ENCODE data around the gene ASF1A.

The ASF1A gene

DNA sequence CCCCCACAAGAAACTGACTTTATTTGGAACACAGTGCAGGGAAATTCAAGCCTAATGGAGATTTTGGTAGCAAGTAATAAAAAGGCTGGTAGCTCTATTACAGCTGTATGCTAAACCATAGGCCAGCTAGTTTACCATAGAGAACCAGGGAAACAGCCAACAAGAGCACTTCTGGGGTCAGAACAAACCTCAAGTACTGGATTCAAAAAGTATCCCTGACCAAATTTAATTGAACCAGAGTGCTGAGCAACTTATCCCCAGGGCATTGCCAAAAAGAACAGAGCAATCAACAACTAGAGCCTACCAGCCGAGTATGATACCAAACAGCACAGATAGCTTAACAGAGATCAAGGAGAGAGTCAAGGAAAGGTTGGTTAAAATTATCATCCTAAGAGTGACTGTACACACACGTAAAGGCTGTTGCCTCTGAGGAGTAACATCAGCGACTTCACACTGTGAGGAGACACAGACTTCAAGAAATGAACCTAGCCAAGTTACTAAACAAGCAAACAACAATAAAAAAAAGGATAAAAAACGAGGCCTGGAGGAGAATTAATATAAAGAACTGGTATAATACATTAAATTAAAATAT is 11.5 kb upstream of the ASF1A start:
- TF ChIP-seq TAF1 (IDR thresholded peaks at IDR 0.05; ENCODE audit: borderline replicate concordance, low read depth, low read length) (no peak), POLR2A (IDR thresholded peaks at IDR 0.05; ENCODE audit: low read depth, low read length) (no peak), POLR2AphosphoS5 (IDR thresholded peaks at IDR 0.05; ENCODE audit: low read depth, low read length) (no peak)
- DNase-seq (ENCODE audit: insufficient read length), result no peak
- no peak for FAIRE-seq

DNA sequence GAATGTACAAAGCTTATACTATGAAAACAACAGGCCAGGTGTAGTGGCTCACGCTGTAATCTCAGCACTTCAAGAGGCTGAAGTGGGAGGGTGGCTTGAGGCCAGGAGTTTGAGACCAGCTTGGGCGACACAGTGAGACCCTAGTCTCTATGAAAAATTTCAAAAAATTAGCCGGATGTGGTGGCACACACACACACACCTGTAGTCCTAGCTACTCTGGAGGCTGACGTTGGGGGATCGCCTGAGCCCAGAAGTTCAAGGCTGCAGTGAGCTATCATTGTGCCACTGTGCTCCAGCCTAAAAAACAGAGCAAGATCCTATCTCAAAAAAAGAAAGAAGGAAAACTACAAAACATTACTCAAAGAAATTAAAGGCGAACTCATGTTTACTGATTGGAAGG is 7.3 kb upstream of the ASF1A start:
- DNase-seq (ENCODE audit: insufficient read length) (no peak), FAIRE-seq (no peak)
- TF ChIP-seq TAF1 (IDR thresholded peaks at IDR 0.05; ENCODE audit: borderline replicate concordance, low read depth, low read length) (no peak), POLR2A (IDR thresholded peaks at IDR 0.05; ENCODE audit: low read depth, low read length) (no peak), POLR2AphosphoS5 (IDR thresholded peaks at IDR 0.05; ENCODE audit: low read depth, low read length) (no peak)

DNA sequence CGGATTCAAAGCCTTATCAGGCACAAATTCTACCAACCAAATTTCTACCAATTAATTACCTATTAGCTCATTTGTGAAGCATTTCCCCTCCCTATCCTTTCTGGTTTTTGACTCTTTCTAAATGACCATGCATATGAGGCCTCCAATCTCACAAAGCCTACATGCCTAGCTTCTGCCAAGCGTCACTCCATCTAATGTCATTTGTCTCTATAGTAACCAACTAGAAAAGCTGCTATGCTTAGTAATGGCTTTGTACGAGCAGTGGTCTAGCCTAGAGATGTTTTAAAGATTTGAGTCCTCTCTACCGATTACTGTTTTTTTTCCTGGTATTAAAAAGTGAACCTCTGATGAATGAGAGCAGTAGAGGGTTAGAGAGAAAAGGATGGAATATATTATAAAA is 4.8 kb upstream of the ASF1A start:
- TF ChIP-seq TAF1 (IDR thresholded peaks at IDR 0.05; ENCODE audit: borderline replicate concordance, low read depth, low read length), result no peak
- TF ChIP-seq POLR2AphosphoS5 (IDR thresholded peaks at IDR 0.05; ENCODE audit: low read depth, low read length), result no peak
- no peak for TF ChIP-seq POLR2A (IDR thresholded peaks at IDR 0.05; ENCODE audit: low read depth, low read length)
- FAIRE-seq, result no peak
- DNase-seq (ENCODE audit: insufficient read length), result no peak

DNA sequence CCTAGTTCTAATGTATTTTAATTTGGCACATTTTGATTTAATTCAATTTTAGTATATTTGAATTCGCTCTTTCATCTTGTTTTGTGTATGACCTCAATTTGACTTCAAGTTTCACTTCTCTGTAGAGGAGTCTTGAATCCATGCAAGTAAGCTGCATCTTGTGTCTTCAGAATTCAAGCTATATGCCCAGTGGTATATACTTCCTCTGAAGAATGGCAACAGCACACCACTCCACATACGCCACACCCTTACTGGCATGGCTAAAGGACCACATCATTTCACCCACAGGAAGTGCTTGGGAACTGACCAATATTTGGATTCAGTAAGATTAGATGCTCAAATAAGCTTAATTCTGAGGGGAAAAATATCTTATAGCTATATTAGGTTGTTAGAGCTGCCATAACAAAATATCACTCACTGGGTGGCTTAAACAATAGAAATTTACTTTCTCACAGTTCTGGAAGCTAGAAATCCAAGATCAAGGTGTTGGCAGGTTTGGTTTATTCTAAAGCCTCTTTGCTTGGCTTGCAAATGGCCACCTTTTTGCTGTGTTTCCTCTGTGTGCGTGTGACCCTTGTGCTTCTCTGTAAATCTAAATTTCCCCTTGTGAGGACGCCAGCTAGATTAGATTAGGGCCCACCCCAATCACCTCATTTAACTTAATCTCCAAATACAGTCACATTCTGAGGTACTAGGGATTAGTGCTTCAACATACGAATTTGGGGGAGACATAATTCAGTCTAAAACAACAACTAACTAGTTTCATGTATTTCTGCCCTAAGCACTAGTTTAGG is 2.8 kb upstream of the ASF1A start:
- TF ChIP-seq TAF1 (IDR thresholded peaks at IDR 0.05; ENCODE audit: borderline replicate concordance, low read depth, low read length), result no peak
- TF ChIP-seq POLR2A (IDR thresholded peaks at IDR 0.05; ENCODE audit: low read depth, low read length), result no peak
- no peak for TF ChIP-seq POLR2AphosphoS5 (IDR thresholded peaks at IDR 0.05; ENCODE audit: low read depth, low read length)
- FAIRE-seq (peak; percentile 88), DNase-seq (ENCODE audit: insufficient read length) (no peak)

DNA sequence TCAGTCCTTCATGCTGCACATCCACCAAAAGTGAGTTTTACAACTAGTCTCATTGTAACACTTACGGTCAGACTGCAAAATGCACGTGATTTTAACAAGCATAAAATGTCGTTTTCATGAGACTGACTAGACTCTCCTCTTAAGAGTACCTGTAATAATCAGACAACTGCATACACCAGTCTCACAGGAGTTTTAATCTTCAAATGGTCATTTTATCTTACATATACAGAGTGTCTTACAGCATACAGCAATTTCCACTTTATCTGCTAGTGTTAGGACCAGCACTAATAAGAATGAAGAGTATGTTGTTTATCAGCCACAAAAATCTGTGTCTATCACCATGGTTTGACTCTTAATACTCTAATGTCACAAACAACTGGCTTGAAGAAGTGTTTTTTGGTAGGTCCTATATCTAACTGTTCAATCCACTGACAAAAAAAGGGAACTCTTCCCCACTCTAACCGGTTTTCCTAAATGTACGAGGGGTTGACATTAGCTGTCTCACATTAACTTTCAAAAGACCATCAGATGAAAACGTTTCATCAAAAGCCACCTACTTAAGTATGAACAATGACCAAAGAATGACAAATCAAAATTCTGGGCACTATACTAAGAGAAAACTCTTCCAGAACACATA is 1.5 kb upstream of the ASF1A start:
- FAIRE-seq (peak; percentile 65), DNase-seq (ENCODE audit: insufficient read length) (no peak)
- TF ChIP-seq POLR2AphosphoS5 (IDR thresholded peaks at IDR 0.05; ENCODE audit: low read depth, low read length) (no peak), POLR2A (IDR thresholded peaks at IDR 0.05; ENCODE audit: low read depth, low read length) (no peak), TAF1 (IDR thresholded peaks at IDR 0.05; ENCODE audit: borderline replicate concordance, low read depth, low read length) (no peak)

DNA sequence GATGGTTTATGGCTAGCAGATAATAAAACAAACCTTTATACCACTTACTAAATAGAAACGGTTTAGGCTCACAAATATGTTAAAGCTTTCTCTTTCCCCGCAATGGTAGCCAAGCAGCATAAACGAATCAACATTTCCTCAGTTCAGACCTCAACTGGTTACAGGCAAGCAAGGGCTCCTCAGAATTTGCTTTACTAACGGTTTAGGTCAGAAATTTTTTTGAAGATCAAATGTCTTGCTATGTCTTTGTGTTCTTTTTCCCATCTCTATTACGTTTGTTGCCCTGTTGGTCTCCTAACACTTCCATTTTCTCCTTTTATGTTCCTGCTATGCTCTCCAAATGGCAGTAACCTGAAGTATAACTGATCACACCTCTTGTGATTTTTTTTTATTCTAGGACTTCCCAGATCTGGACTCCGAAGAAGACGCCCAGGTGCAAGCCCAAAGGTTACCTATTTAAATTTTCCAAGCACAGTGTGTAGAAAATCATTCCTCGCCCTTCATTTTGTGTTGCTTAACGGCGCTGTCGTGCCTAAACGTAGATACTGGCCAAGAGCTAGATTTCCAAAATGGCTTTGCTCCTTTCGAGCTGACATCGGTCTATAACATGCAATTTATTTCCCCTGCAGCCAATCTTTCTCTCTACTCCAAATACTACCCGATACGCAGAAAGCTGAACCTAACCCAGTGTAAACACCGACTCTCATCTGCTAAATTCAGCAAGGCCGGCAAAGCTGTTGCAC is 717 bp upstream of the ASF1A start:
- DNase-seq (ENCODE audit: insufficient read length) (no peak), FAIRE-seq (no peak)
- TF ChIP-seq TAF1 (IDR thresholded peaks at IDR 0.05; ENCODE audit: borderline replicate concordance, low read depth, low read length) (no peak), POLR2AphosphoS5 (IDR thresholded peaks at IDR 0.05; ENCODE audit: low read depth, low read length) (no peak; the same call in 1 of the 2 replicates), POLR2A (IDR thresholded peaks at IDR 0.05; ENCODE audit: low read depth, low read length) (no peak)

DNA sequence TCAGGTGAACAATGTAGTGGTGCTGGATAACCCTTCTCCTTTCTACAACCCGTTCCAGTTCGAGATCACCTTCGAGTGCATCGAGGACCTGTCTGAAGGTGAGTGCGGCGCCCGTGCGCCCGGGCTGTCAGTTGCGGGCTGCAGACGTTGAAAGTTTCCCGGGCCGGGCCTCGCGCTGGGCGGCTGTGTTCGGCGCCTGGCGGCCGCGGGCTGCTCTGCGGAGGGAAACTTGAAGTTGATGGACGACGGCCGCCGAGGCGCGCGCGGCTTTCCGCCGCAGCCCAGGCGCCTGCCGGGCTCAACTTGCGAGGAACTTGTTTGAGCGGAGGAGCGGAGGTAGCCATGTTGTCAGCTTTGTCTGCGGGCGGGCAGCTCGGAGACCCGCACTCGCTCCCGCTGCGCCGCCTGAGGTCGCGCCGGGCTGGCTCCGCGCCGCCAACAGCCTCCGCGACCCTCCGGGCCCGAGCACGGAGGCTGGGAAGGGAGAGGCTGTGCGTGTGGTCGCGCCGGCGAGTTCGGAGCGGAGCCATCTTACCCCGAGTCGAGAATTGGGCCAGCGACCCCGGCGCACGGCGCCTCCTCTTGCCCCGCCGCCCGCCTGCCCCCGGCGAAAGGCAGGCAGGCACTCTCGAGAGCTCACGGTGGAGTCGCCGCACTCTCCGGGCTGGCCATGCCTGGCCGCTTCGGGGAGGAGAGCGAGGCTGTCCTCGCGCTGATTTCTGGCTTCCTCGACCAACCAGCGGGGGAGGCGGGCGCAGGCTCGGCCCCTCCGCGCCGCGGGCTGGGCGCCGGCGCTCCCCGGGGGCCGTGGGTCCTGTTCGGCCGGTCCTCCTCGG is 691 bp downstream of the ASF1A start:
- TF ChIP-seq POLR2AphosphoS5 (IDR thresholded peaks at IDR 0.05; ENCODE audit: low read depth, low read length) (peak; percentile 14), TAF1 (IDR thresholded peaks at IDR 0.05; ENCODE audit: borderline replicate concordance, low read depth, low read length) (peak; percentile 58; the same call in 1 of the 2 replicates), POLR2A (IDR thresholded peaks at IDR 0.05; ENCODE audit: low read depth, low read length) (peak; percentile 83)
- FAIRE-seq (peak; percentile 87), DNase-seq (ENCODE audit: insufficient read length) (peak; percentile 37)

DNA sequence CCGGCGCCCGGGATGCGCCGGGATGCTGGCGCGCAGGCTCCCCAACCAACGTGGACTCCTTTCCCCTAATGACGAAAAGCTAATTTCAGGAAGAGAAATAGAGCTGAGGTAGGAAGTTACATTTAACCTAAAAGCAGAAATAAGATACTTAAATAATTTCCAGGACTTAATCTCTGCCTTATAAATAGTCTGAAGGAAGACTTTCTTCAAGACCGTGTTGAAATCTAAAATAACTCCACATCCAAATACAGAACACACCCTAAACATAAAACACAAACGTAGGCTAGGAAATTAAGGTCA is 1.3 kb downstream of the ASF1A start:
- FAIRE-seq (no peak), DNase-seq (ENCODE audit: insufficient read length) (no peak)
- TF ChIP-seq POLR2AphosphoS5 (IDR thresholded peaks at IDR 0.05; ENCODE audit: low read depth, low read length) (no peak), POLR2A (IDR thresholded peaks at IDR 0.05; ENCODE audit: low read depth, low read length) (no peak)

DNA sequence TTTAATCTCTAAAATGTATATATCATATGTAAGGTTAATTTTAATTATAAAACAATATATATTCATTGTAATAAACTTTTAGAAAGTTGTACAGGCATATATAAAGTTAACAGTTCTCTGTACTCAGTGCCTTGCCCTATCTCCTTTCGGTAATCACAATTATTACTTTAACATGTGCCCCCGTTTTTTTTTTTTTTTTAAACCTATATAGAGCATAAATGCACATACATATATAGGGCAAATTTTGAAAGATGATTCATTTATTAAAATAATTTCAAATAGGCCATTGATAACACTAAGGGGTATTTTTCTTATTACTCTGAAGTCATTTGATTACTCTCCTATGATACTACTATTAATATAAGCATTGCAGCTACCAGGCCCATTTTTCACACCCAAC is 1.9 kb downstream of the ASF1A start:
- DNase-seq (ENCODE audit: insufficient read length), result no peak
- TF ChIP-seq TAF1 (IDR thresholded peaks at IDR 0.05; ENCODE audit: borderline replicate concordance, low read depth, low read length) (no peak), POLR2A (IDR thresholded peaks at IDR 0.05; ENCODE audit: low read depth, low read length) (no peak), POLR2AphosphoS5 (IDR thresholded peaks at IDR 0.05; ENCODE audit: low read depth, low read length) (no peak)
- no peak for FAIRE-seq

DNA sequence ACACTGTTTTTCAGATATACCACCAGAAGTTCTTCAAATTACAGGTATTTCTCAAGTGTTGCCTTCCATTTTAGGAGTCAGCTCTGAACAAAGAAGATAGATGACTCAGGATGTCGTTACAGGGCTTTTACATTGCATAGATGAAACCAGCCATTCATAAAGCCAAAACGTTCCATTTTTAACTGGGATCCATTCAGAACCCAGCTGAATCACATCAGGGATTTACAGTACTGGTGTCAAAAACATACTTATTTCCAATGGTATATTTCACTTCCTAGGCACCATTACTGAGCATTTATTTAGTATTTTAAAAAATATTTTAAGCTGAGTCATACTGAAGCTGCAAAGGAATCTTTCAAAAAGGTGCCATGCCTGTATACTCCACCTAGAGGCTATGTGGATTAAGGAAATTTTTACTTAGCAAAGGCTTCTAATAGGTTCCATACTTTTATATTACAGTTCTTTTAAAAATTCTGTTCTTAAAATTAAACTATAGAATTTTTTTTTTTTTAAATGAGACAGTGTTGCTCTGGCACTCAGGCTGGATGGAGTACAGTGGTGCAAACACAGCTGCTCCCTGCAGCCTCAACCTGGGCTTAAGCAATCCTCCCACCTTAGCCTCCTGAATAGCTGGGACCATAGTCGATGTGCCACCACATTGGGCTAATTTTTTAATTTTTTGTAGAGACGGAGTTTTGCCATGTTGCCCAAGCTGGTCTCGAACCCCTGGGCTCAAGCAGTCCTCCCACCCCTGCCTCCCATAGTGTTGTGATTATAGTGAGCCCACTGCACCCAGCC is 2.6 kb downstream of the ASF1A start:
- TF ChIP-seq TAF1 (IDR thresholded peaks at IDR 0.05; ENCODE audit: borderline replicate concordance, low read depth, low read length) (no peak), POLR2AphosphoS5 (IDR thresholded peaks at IDR 0.05; ENCODE audit: low read depth, low read length) (0 out of 2 replicates have a peak, but pooled peaks have one; percentile 30)
- FAIRE-seq, result peak; percentile 9
- no peak for DNase-seq (ENCODE audit: insufficient read length)

All from GM12892 (cell line).